Measurements from ENCODE around the gene SYN1. TPM values are rescaled to one million over a fixed set of nuclear protein-coding genes. Genes with fewer than 3 reads are reported as not detected.
"Not testable (repeated sequence)": the region's sequence is repeated elsewhere in the genome, so short reads cannot be mapped to it uniquely, and the experiment has no call there.

SYN1 gene
- polyA plus RNA-seq, 1 of the 3 experiments (the other 2 are of a cell fraction): 0.08 TPM

DNA sequence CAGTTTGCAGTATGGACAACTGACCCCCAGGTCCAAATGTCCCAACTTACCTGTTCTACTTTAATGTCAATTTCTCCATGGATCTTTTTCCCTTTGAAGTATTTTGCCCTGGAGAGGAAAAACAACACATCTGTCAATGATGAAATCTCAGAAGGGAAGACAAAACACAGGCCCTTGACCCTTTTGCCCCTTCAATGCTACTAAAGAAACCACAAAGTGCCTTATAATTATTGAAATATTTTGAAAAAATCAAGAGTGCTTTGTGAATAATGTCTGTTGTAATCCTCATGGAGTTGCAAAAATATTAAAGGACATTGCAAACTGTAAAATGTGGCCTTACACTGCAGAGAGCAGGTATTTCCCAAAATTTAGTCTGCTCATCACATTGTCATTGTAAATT, 12.6 kb downstream of the SYN1 start:
- Histone ChIP-seq H3K27ac (ENCODE audit: low read depth in 2 of 2, low read length in 1 of 2) (no peak overlapping the region), H3K4me2 (no peak overlapping the region), H3K9ac (no peak overlapping the region), H3K9me2 (no peaks in the 10 kb centered on the region), H4K20me1 (ENCODE audit: insufficient read depth) (no peaks in the 10 kb centered on the region), H3K79me2 (ENCODE audit: insufficient read depth) (no peaks in the 10 kb centered on the region), H3K9me3 (no peaks in the 10 kb centered on the region), H2AFZ (ENCODE audit: low read depth) (no peak overlapping the region), H3K4me1 (ENCODE audit: control insufficient read depth in 1 of 2, insufficient read depth in 2 of 2, low read depth in 1 of 2, low read length in 1 of 2) (no peaks in the 10 kb centered on the region), H3K36me3 (replicated peaks in 1 of 2; ENCODE audit: control insufficient read depth in 1 of 2, insufficient read depth in 2 of 2, low read length in 1 of 2) (no peaks in the 10 kb centered on the region), H3F3A (replicated peaks; ENCODE audit: insufficient read depth) (no peaks in the 10 kb centered on the region), H3K4me3 (ENCODE audit: low read depth in 2 of 2, low read length in 1 of 2) (no peak overlapping the region), H3K27me3 (ENCODE audit: insufficient read depth) (no peaks in the 10 kb centered on the region; the same call in 1 of the 2 replicates)
- POLR2A ChIA-PET: no interaction called here
- no peak for TF ChIP-seq GABPA (IDR thresholded peaks at IDR 0.05; ENCODE audit: low read depth)
- no peak for TF ChIP-seq POLR2AphosphoS5 (IDR thresholded peaks at IDR 0.05; ENCODE audit: low read depth, low read length)
- no peak for TF ChIP-seq YY1 (IDR thresholded peaks at IDR 0.05; ENCODE audit: low read depth)
- TF ChIP-seq JUND (IDR thresholded peaks at IDR 0.05): no peak
- TF ChIP-seq TCF12 (IDR thresholded peaks at IDR 0.05): peak; percentile 76
- TF ChIP-seq, protein P1, sequence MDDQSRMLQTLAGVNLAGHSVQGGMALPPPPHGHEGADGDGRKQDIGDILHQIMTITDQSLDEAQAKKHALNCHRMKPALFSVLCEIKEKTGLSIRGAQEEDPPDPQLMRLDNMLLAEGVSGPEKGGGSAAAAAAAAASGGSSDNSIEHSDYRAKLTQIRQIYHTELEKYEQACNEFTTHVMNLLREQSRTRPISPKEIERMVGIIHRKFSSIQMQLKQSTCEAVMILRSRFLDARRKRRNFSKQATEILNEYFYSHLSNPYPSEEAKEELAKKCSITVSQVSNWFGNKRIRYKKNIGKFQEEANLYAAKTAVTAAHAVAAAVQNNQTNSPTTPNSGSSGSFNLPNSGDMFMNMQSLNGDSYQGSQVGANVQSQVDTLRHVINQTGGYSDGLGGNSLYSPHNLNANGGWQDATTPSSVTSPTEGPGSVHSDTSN (IDR thresholded peaks at IDR 0.05): peak; percentile 39; the same call in 1 of the 2 replicates
- no peak for TF ChIP-seq TAF1 (IDR thresholded peaks at IDR 0.05; ENCODE audit: borderline replicate concordance, low read depth, low read length)
- CTCF ChIA-PET: no interaction called here
- no peak for DNase-seq

DNA sequence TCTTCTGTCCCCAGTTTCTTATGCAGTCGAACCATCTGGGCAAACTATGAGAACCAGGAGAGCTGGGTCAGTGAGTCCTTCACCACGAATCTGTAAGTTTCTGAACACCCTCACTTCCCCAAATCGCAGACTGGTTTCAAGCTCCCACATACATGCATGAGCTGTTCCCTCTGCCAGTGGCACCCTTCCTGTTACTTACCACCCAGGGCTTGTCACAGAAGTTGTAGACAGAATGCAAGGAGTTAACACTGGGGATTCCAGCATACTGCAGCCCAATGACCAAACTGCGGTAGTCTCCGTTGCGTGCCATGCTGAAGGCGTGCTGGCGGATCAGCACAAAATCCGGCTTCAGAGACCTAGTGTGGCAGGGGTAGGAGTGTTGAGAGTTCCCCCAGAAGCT, 14.6 kb downstream of the SYN1 start:
- no peak for TF ChIP-seq NFIC (IDR thresholded peaks at IDR 0.05; ENCODE audit: borderline replicate concordance)
- H3K9ac ChIP-seq: no peak overlapping the region

DNA sequence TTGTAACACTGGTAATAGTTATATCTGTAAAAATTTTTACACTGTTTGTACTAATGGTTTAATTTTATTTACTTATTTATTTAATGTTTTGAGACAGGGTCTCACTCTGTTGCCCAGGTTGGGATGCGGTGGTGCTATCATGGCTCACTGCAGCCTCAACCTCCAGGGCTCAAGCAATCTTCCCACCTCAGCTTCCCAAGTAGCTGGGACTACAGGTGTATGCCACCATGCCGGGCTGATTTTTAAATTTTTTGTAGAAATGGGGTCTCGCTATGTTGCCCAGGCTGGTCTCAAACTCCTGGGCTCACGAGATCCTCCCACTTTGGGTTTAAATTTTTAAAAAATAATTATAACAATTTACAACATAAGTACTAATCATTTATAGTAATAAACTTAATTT, 16.5 kb downstream of the SYN1 start:
- H3K9me3 ChIP-seq; H3F3A ChIP-seq (replicated peaks; ENCODE audit: insufficient read depth); CTCF ChIA-PET; H3K9ac ChIP-seq; H3K9me2 ChIP-seq; H3K4me1 ChIP-seq (ENCODE audit: control insufficient read depth in 1 of 2, insufficient read depth in 2 of 2, low read depth in 1 of 2, low read length in 1 of 2); H3K27me3 ChIP-seq (ENCODE audit: insufficient read depth); H3K4me3 ChIP-seq (ENCODE audit: low read depth in 2 of 2, low read length in 1 of 2); H3K27ac ChIP-seq (ENCODE audit: low read depth in 2 of 2, low read length in 1 of 2); DNase-seq; POLR2A ChIA-PET; H3K4me2 ChIP-seq; H3K79me2 ChIP-seq (ENCODE audit: insufficient read depth); H2AFZ ChIP-seq (ENCODE audit: low read depth); H4K20me1 ChIP-seq (ENCODE audit: insufficient read depth); H3K36me3 ChIP-seq (replicated peaks in 1 of 2; ENCODE audit: control insufficient read depth in 1 of 2, insufficient read depth in 2 of 2, low read length in 1 of 2): not testable (repeated sequence)
- WGBS (ENCODE audit: low lambda C conversion rate): 49% methylated on average over 4 of the region's 4 CpGs

More for the DNA sequence above, 14.6 kb downstream of the SYN1 start:
- H3K9me2 ChIP-seq: no peaks in the 10 kb centered on the region
- no peaks in the 10 kb centered on the region for H3K79me2 ChIP-seq (ENCODE audit: insufficient read depth)
- H3K27me3 ChIP-seq (ENCODE audit: insufficient read depth): no peaks in the 10 kb centered on the region; the same call in 1 of the 2 replicates
- WGBS (ENCODE audit: low lambda C conversion rate): 44% methylated on average over 9 of the region's 9 CpGs
- H3K4me2 ChIP-seq: no peak overlapping the region
- no peaks in the 10 kb centered on the region for H3K4me1 ChIP-seq (ENCODE audit: control insufficient read depth in 1 of 2, insufficient read depth in 2 of 2, low read depth in 1 of 2, low read length in 1 of 2)
- H3K4me3 ChIP-seq (ENCODE audit: low read depth in 2 of 2, low read length in 1 of 2): no peak overlapping the region
- no peak overlapping the region for H3K27ac ChIP-seq (ENCODE audit: low read depth in 2 of 2, low read length in 1 of 2)
- H3F3A ChIP-seq (replicated peaks; ENCODE audit: insufficient read depth): no peaks in the 10 kb centered on the region
- H4K20me1 ChIP-seq (ENCODE audit: insufficient read depth): no peaks in the 10 kb centered on the region
- CTCF ChIA-PET: no interaction called here
- H3K9me3 ChIP-seq: no peaks in the 10 kb centered on the region
- H3K36me3 ChIP-seq (replicated peaks in 1 of 2; ENCODE audit: control insufficient read depth in 1 of 2, insufficient read depth in 2 of 2, low read length in 1 of 2): no peaks in the 10 kb centered on the region
- DNase-seq: no peak
- POLR2A ChIA-PET: no interaction called here
- H2AFZ ChIP-seq (ENCODE audit: low read depth): no peak overlapping the region
